GM12801 (cell line): Measurements from ENCODE around the gene RAMACL.

ENCODE experiments used
- TF ChIP-seq, protein P1 (sequence below): IDR thresholded peaks from one replicate; pipeline ENCODE4 v1.5.1; 2011; ENCODE audit warnings: control low read depth; ENCODE audit not compliant: insufficient read length; ENCODE audit errors: extremely low read depth

The RAMACL gene

DNA sequence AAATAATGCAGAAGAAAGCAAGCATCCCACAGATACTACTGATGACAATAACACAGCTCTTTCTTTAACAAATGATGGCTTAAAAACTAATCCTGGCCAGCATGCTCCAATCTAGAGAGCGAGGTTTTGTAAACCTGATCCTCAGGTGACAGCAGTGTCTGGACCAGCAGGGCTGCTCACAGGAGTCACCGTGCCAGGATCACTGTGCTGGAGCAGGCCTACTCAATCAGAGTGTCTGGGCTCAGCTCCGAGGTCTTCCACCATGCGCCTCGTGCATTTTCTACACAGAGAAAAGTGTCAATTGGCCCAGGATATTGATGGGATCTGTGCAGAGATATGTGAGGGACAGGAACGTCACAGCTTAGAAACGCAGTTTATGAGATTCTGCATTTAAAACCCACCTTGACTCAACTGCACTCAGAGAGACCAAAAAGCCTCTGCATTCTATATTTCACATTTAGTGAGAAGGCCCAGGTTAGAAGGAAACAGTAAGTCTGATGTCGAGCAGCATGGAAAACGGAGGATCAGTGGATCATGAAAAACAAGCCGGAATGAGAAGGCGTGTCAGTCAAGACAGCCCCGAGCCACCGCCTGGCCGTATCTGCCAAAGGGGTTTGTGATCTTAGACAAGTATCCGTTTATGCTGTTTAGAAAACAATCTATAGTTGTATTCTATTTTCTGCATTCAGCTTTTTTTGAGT lies 7.8 kb downstream of the RAMACL start:
- TF ChIP-seq, protein P1, sequence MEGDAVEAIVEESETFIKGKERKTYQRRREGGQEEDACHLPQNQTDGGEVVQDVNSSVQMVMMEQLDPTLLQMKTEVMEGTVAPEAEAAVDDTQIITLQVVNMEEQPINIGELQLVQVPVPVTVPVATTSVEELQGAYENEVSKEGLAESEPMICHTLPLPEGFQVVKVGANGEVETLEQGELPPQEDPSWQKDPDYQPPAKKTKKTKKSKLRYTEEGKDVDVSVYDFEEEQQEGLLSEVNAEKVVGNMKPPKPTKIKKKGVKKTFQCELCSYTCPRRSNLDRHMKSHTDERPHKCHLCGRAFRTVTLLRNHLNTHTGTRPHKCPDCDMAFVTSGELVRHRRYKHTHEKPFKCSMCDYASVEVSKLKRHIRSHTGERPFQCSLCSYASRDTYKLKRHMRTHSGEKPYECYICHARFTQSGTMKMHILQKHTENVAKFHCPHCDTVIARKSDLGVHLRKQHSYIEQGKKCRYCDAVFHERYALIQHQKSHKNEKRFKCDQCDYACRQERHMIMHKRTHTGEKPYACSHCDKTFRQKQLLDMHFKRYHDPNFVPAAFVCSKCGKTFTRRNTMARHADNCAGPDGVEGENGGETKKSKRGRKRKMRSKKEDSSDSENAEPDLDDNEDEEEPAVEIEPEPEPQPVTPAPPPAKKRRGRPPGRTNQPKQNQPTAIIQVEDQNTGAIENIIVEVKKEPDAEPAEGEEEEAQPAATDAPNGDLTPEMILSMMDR, result no peak

DNA sequence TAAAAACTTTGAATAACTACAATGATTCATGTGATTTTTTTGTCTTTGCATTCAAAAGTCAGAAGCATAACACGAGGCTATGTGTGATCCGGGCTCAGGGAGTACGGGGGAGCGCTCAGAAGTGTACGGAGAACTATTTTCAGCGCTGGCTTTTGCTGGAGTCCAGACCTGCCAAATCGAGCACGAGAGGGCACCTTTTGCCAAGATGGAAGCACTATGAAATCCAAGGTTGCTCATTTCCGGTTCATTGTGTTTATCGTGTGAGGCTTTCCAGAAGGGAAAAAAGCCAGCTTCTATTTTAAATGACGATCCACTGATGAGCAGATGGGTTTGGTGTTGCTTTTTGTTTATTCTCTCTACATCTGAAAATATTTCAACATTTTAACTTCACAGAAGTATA lies 11.3 kb downstream of the RAMACL start:
- TF ChIP-seq, protein P1, result no peak

DNA sequence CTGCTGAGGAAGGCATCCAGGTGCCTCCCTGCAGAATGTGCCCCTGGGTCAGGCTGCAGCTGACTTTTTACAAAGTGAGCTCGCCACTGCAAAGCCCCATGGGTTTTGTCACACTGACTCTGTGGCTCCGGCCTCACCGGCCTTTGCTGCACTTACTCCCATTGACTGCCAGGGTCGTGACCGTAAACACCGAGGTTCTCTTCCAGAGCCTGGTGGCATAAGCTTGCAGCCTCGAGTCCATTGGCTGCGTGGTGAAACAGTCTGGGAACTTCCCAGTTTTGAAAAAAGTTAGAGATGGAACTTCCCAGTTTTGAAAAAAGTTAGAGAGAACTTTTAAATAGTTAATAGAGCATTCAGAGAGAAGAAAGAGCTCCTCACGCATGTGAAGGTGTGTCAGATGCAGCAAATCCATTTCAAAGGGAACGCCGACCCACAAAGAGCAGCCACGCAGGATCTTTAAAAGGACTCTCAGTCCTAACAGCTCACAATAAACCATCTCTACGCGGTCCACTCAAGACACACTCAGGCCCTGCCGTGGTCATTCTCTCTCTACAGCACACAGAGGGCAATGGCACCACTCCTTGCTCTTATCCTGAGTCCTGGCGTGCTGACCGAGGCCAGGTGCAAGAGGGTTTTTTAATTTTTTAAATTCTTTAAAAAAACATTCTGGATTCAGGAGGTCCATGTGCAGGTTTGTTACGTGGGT lies 12.8 kb downstream of the RAMACL start:
- TF ChIP-seq, protein P1, result no peak

DNA sequence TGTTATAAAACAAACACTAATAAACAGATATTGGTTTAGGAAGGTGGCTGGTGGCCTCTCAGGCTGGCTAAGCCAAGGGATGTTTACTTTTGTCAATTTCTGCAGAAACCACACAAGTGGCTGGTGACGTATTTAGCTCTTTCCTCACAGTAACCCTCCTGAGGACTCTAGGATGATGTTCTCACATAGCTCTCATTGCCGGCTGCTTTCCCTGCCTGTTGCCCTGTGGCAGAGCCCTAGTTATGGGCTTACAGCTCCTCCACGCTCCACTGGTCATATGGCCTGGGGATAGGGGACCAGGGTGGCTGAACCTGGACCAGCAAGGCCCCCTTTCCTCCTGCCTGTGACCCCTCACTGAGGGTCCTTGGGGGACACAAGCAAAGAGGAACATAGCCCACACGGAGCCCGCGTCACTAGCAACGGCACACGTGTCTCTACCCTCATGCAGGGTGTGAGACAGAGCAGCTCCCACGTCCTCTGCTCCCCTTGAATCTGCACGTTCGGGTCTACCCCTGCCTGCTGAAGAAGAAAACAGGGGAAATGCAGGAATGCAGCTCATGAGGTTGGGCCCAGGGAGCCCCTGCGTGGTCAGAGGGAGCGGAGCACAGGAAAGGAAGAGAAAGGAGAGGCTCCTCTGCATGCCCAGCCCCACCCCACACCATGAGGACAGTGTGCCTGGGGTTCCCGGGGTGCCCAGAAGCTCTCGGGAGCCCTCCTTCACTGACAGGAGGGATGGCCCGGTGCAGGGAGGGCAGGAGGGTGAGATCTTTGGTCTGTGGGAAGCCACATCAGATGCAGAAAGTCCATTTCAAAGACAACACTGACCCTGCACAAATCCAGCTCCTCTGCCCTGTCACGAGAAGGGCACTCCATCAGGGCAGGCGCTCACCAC lies 13.9 kb downstream of the RAMACL start:
- TF ChIP-seq, protein P1, result no peak

DNA sequence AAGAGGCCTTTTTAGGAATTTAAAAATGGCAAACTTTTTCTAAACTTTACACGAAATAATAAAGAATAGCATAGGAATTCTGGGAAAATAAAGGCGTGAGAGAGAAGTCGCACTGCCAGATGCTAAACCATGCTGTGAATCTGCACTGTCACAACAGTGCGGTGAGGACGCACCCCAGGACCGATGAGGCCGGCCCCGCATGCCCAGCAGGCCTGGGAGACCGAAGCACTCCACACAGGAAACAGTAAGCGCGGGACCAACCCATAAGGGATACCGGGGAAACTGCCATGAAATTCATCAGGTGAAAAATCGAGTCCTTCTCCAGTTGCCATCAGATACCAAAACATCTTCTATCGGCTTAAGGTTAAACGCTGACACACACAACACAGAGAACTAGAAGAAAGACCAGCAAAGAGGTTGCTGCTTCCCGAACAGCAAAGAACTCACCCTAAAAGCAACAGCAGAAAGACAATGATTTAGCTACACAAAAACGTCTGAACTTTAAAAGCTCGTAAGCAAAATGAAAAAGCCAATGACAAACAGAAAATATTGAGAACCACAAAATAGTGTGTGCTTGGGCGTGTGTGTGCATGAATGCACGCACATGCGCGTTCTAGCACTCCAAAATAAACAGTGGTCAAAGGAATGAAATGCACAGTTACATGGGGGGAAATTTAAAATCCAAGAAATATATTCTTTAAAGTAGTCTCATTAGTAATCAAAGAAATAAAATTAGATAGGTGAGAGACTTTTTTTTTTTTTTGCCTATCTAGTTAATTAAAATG lies 15.4 kb downstream of the RAMACL start:
- TF ChIP-seq, protein P1, result no peak

DNA sequence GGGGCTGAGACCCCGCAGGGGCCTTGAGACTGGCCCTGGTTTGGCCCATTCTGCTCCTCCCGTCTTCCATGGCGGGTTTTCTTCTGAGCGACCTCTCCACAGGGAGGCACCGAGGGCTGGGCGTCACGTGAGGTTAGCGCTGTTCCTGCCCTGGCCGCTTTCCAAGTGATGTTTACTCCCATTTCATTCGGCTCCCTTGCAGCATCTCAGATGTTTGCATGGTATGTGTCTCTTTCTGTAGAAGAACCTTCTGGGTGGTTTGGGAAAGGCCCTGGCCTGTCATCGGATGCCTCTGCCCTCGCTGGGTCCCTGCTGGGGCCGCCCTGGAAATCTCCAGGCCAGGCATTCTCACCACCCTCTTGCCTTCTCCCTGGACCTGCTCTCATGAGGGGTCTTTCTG lies 17.3 kb downstream of the RAMACL start:
- TF ChIP-seq, protein P1, result no peak
